Activated naive CD4-positive, alpha-beta T cell treated with Interleukin-2 at 50 U/mL for 16 hours (primary cell): ENCODE results near the gene ABCF3.

ENCODE experiments used
- DNase-seq: peaks from one replicate; pipeline ENCODE4 v3.0.0-alpha.2; 2020

The ABCF3 gene

GRCh38 chr3:184168363-184169120 is 17.5 kb upstream of the ABCF3 start:
- no peak for DNase-seq

- no peak for DNase-seq
Measured at GRCh38 chr3:184169896-184170875, 15.8 kb upstream of the ABCF3 start.

- no peak for DNase-seq
Measured at GRCh38 chr3:184171562-184171961, 14.4 kb upstream of the ABCF3 start.

GRCh38 chr3:184172681-184173373 is 13.2 kb upstream of the ABCF3 start:
- DNase-seq, result no peak

GRCh38 chr3:184173374-184173722 is 12.7 kb upstream of the ABCF3 start:
- DNase-seq, result no peak

- no peak for DNase-seq
Measured at GRCh38 chr3:184174284-184174645, 11.7 kb upstream of the ABCF3 start.

- peak; percentile 99 for DNase-seq
Measured at GRCh38 chr3:184174646-184175492, 11.1 kb upstream of the ABCF3 start, which contains the start of gene AP2M1. Gene AP2M1, plus strand, starts transcription at chr3:184174855. Its CDS starts 2,139 bp downstream, at chr3:184176994.

GRCh38 chr3:184175506-184175905 is 10.5 kb upstream of the ABCF3 start:
- DNase-seq, result no peak

GRCh38 chr3:184175981-184176376 is 10.0 kb upstream of the ABCF3 start:
- no peak for DNase-seq

- DNase-seq, result no peak
Measured at GRCh38 chr3:184176377-184177330, 9.3 kb upstream of the ABCF3 start.

GRCh38 chr3:184177331-184177731 is 8.7 kb upstream of the ABCF3 start:
- no peak for DNase-seq

GRCh38 chr3:184177767-184178306 is 8.2 kb upstream of the ABCF3 start:
- no peak for DNase-seq

- DNase-seq, result no peak
Measured at GRCh38 chr3:184178521-184179138, 7.4 kb upstream of the ABCF3 start.

GRCh38 chr3:184180165-184180564 is 5.8 kb upstream of the ABCF3 start:
- no peak for DNase-seq

GRCh38 chr3:184181596-184181995 is 4.4 kb upstream of the ABCF3 start:
- no peak for DNase-seq

GRCh38 chr3:184183679-184184078 is 2.3 kb upstream of the ABCF3 start:
- DNase-seq, result no peak

- no peak for DNase-seq
Measured at GRCh38 chr3:184184546-184185230, 1.3 kb upstream of the ABCF3 start.

- DNase-seq, result peak; percentile 99
Measured at GRCh38 chr3:184185461-184186183, 377 bp upstream of the ABCF3 start.

GRCh38 chr3:184186902-184187207 is 856 bp downstream of the ABCF3 start:
- no peak for DNase-seq
